ENCODE results near the gene PYCR2.
A peak's percentile ranks its signal among the peaks of the same experiment; 100 is the strongest.

PYCR2 gene

GRCh38 chr1:225882694-225883615 lies 41.1 kb downstream of the PYCR2 start:
- no peaks in the 10 kb centered on the region for H3K27me3 ChIP-seq (ENCODE audit: control insufficient read depth, insufficient read depth, low read length)
- peak overlapping the region; percentile 75 for H3K27ac ChIP-seq (ENCODE audit: low read depth, low read length)
- H3K9ac ChIP-seq (ENCODE audit: low read length): peak overlapping the region; percentile 84
- H3K4me3 ChIP-seq (ENCODE audit: low read length): peak overlapping the region; percentile 96
- no peaks in the 10 kb centered on the region for H3K36me3 ChIP-seq (ENCODE audit: control insufficient read depth, insufficient read depth, low read length)
- peaks cover 12% of the 10 kb centered on the region for H3K4me1 ChIP-seq (ENCODE audit: control insufficient read depth, insufficient read depth, low read length)

- Histone ChIP-seq H3K4me1 (ENCODE audit: control insufficient read depth, insufficient read depth, low read length) (peaks cover 18% of the 10 kb centered on the region), H3K27me3 (ENCODE audit: control insufficient read depth, insufficient read depth, low read length) (no peaks in the 10 kb centered on the region), H3K36me3 (ENCODE audit: control insufficient read depth, insufficient read depth, low read length) (no peaks in the 10 kb centered on the region), H3K9ac (ENCODE audit: low read length) (peak within 1 kb of the TSS; percentile 89), H3K27ac (ENCODE audit: low read depth, low read length) (peak within 1 kb of the TSS; percentile 75), H3K4me3 (ENCODE audit: low read length) (peak within 1 kb of the TSS; percentile 96)
Measured at GRCh38 chr1:225881959-225882693, 41.9 kb downstream of the PYCR2 start, which contains the start of gene TMEM63A. Gene TMEM63A, minus strand, starts transcription at chr1:225882380. Its CDS starts 4,800 bp downstream, at chr1:225877580.

- peak overlapping the region; percentile 89 for H3K9ac ChIP-seq (ENCODE audit: low read length)
- peak overlapping the region; percentile 75 for H3K27ac ChIP-seq (ENCODE audit: low read depth, low read length)
- peak overlapping the region; percentile 96 for H3K4me3 ChIP-seq (ENCODE audit: low read length)
- no peaks in the 10 kb centered on the region for H3K27me3 ChIP-seq (ENCODE audit: control insufficient read depth, insufficient read depth, low read length)
- H3K4me1 ChIP-seq (ENCODE audit: control insufficient read depth, insufficient read depth, low read length): peaks cover 18% of the 10 kb centered on the region
- H3K36me3 ChIP-seq (ENCODE audit: control insufficient read depth, insufficient read depth, low read length): no peaks in the 10 kb centered on the region
Measured at GRCh38 chr1:225881081-225881958, 42.7 kb downstream of the PYCR2 start.

- Histone ChIP-seq H3K27me3 (ENCODE audit: control insufficient read depth, insufficient read depth, low read length) (no peaks in the 10 kb centered on the region), H3K36me3 (ENCODE audit: control insufficient read depth, insufficient read depth, low read length) (no peaks in the 10 kb centered on the region), H3K9ac (ENCODE audit: low read length) (no peak overlapping the region), H3K27ac (ENCODE audit: low read depth, low read length) (peak overlapping the region; percentile 33), H3K4me3 (ENCODE audit: low read length) (peak overlapping the region; percentile 96), H3K4me1 (ENCODE audit: control insufficient read depth, insufficient read depth, low read length) (peaks cover 18% of the 10 kb centered on the region)
Measured at GRCh38 chr1:225880636-225881035, 43.4 kb downstream of the PYCR2 start.

GRCh38 chr1:225880222-225880588 lies 43.8 kb downstream of the PYCR2 start:
- no peaks in the 10 kb centered on the region for H3K36me3 ChIP-seq (ENCODE audit: control insufficient read depth, insufficient read depth, low read length)
- H3K4me1 ChIP-seq (ENCODE audit: control insufficient read depth, insufficient read depth, low read length): peaks cover 18% of the 10 kb centered on the region
- no peaks in the 10 kb centered on the region for H3K27me3 ChIP-seq (ENCODE audit: control insufficient read depth, insufficient read depth, low read length)
- H3K27ac ChIP-seq (ENCODE audit: low read depth, low read length): peak overlapping the region; percentile 33
- peak overlapping the region; percentile 32 for H3K9ac ChIP-seq (ENCODE audit: low read length)
- H3K4me3 ChIP-seq (ENCODE audit: low read length): peak overlapping the region; percentile 96

GRCh38 chr1:225879521-225880221 lies 44.4 kb downstream of the PYCR2 start:
- peaks cover 18% of the 10 kb centered on the region for H3K4me1 ChIP-seq (ENCODE audit: control insufficient read depth, insufficient read depth, low read length)
- H3K9ac ChIP-seq (ENCODE audit: low read length): peak overlapping the region; percentile 32
- H3K27ac ChIP-seq (ENCODE audit: low read depth, low read length): peak overlapping the region; percentile 33
- H3K27me3 ChIP-seq (ENCODE audit: control insufficient read depth, insufficient read depth, low read length): no peaks in the 10 kb centered on the region
- H3K36me3 ChIP-seq (ENCODE audit: control insufficient read depth, insufficient read depth, low read length): no peaks in the 10 kb centered on the region
- peak overlapping the region; percentile 96 for H3K4me3 ChIP-seq (ENCODE audit: low read length)

- no peak overlapping the region for H3K9ac ChIP-seq (ENCODE audit: low read length)
- no peak overlapping the region for H3K27ac ChIP-seq (ENCODE audit: low read depth, low read length)
- H3K4me1 ChIP-seq (ENCODE audit: control insufficient read depth, insufficient read depth, low read length): peaks cover 18% of the 10 kb centered on the region
- no peak overlapping the region for H3K4me3 ChIP-seq (ENCODE audit: low read length)
- peaks cover 8% of the 10 kb centered on the region for H3K36me3 ChIP-seq (ENCODE audit: control insufficient read depth, insufficient read depth, low read length)
- no peaks in the 10 kb centered on the region for H3K27me3 ChIP-seq (ENCODE audit: control insufficient read depth, insufficient read depth, low read length)
Measured at GRCh38 chr1:225878282-225878681, 45.8 kb downstream of the PYCR2 start.

GRCh38 chr1:225877580-225877979 lies 46.5 kb downstream of the PYCR2 start:
- H3K27me3 ChIP-seq (ENCODE audit: control insufficient read depth, insufficient read depth, low read length): no peaks in the 10 kb centered on the region
- H3K4me3 ChIP-seq (ENCODE audit: low read length): no peak overlapping the region
- H3K36me3 ChIP-seq (ENCODE audit: control insufficient read depth, insufficient read depth, low read length): peaks cover 8% of the 10 kb centered on the region
- peak overlapping the region; percentile 4 for H3K27ac ChIP-seq (ENCODE audit: low read depth, low read length)
- peaks cover 18% of the 10 kb centered on the region for H3K4me1 ChIP-seq (ENCODE audit: control insufficient read depth, insufficient read depth, low read length)
- no peak overlapping the region for H3K9ac ChIP-seq (ENCODE audit: low read length)

- H3K36me3 ChIP-seq (ENCODE audit: control insufficient read depth, insufficient read depth, low read length): peaks cover 8% of the 10 kb centered on the region
- no peak overlapping the region for H3K9ac ChIP-seq (ENCODE audit: low read length)
- H3K27ac ChIP-seq (ENCODE audit: low read depth, low read length): no peak overlapping the region
- no peak overlapping the region for H3K4me3 ChIP-seq (ENCODE audit: low read length)
- no peaks in the 10 kb centered on the region for H3K27me3 ChIP-seq (ENCODE audit: control insufficient read depth, insufficient read depth, low read length)
- peaks cover 18% of the 10 kb centered on the region for H3K4me1 ChIP-seq (ENCODE audit: control insufficient read depth, insufficient read depth, low read length)
Measured at GRCh38 chr1:225876900-225877510, 47.0 kb downstream of the PYCR2 start.

GRCh38 chr1:225875044-225875815 lies 48.8 kb downstream of the PYCR2 start:
- Histone ChIP-seq H3K4me3 (ENCODE audit: low read length) (no peak overlapping the region), H3K27ac (ENCODE audit: low read depth, low read length) (no peak overlapping the region), H3K36me3 (ENCODE audit: control insufficient read depth, insufficient read depth, low read length) (peaks cover 19% of the 10 kb centered on the region), H3K9ac (ENCODE audit: low read length) (no peak overlapping the region), H3K27me3 (ENCODE audit: control insufficient read depth, insufficient read depth, low read length) (no peaks in the 10 kb centered on the region), H3K4me1 (ENCODE audit: control insufficient read depth, insufficient read depth, low read length) (peaks cover 8% of the 10 kb centered on the region)

- no peak overlapping the region for H3K9ac ChIP-seq (ENCODE audit: low read length)
- H3K27ac ChIP-seq (ENCODE audit: low read depth, low read length): no peak overlapping the region
- H3K36me3 ChIP-seq (ENCODE audit: control insufficient read depth, insufficient read depth, low read length): peaks cover 19% of the 10 kb centered on the region
- no peak overlapping the region for H3K4me3 ChIP-seq (ENCODE audit: low read length)
- peaks cover 7% of the 10 kb centered on the region for H3K4me1 ChIP-seq (ENCODE audit: control insufficient read depth, insufficient read depth, low read length)
- H3K27me3 ChIP-seq (ENCODE audit: control insufficient read depth, insufficient read depth, low read length): no peaks in the 10 kb centered on the region
Measured at GRCh38 chr1:225874431-225874830, 49.6 kb downstream of the PYCR2 start.

All from rectal smooth muscle tissue (tissue), 1 donor.